Glutamatergic neuron (in vitro differentiated cells): ENCODE measurements around the gene MAP3K19. TPM values are rescaled to one million over a fixed set of nuclear protein-coding genes. Genes with fewer than 3 reads are reported as not detected.

Experiments used
- DNase-seq: peaks from one replicate; pipeline ENCODE4 v3.0.0; 2022
- H3K27ac Mint-ChIP-seq: one replicate; pipeline ENCODE4 v1.8.0; 2020; ENCODE audit warnings: mild to moderate bottlenecking, mixed read lengths, inconsistent platforms; ENCODE audit not compliant: unreplicated experiment
- H3K27me3 Mint-ChIP-seq: one replicate; pipeline ENCODE4 v1.8.0; 2020; ENCODE audit warnings: mild to moderate bottlenecking, moderate library complexity, mixed read lengths, inconsistent platforms; ENCODE audit not compliant: unreplicated experiment
- H3K36me3 Mint-ChIP-seq: one replicate; pipeline ENCODE4 v1.8.0; 2020; ENCODE audit warnings: mild to moderate bottlenecking, mixed read lengths, inconsistent platforms; ENCODE audit not compliant: unreplicated experiment
- H3K4me1 Mint-ChIP-seq: one replicate; pipeline ENCODE4 v1.8.0; 2020; ENCODE audit warnings: mild to moderate bottlenecking, low read depth, mixed read lengths, inconsistent platforms; ENCODE audit not compliant: unreplicated experiment
- H3K4me3 Mint-ChIP-seq: one replicate; pipeline ENCODE4 v1.8.0; 2020; ENCODE audit warnings: mild to moderate bottlenecking, mixed read lengths, inconsistent platforms; ENCODE audit not compliant: unreplicated experiment
- H3K9me3 Mint-ChIP-seq: one replicate; pipeline ENCODE4 v1.8.0; 2020; ENCODE audit warnings: mild to moderate bottlenecking, moderate library complexity, mixed read lengths, inconsistent platforms; ENCODE audit not compliant: unreplicated experiment
- CTCF ChIP-seq: fragments of 200-600 bp; sonication (generic); IDR thresholded peaks from one replicate; pipeline ENCODE4 v1.5.0; 2021; ENCODE audit not compliant: partially characterized antibody, unreplicated experiment
- total RNA-seq: library from RNA; stranded (reverse); fragmentation: NEBNext Ultra II Directional; extraction: Animal tissue kit (Norgen Biotek cat#: 25700); gene quantifications from one replicate; pipeline ENCODE4 v1.2.1, GENCODE V29; 2021; ENCODE audit not compliant: unreplicated experiment

MAP3K19 gene
- total RNA-seq, 1 donor from 2014 or later = not detected

GRCh38 chr2:135004005-135004746, 43.1 kb downstream of the MAP3K19 start:
- Mint-ChIP-seq H3K9me3 (peaks cover 2% of the 10 kb centered on the region), H3K36me3 (no peaks in the 10 kb centered on the region), H3K27ac (no peak overlapping the region), H3K4me1 (peaks cover 13% of the 10 kb centered on the region), H3K27me3 (peaks cover 1% of the 10 kb centered on the region), H3K4me3 (no peak overlapping the region)
- TF ChIP-seq CTCF = peak; percentile 75
- peak; percentile 85 for DNase-seq

DNA sequence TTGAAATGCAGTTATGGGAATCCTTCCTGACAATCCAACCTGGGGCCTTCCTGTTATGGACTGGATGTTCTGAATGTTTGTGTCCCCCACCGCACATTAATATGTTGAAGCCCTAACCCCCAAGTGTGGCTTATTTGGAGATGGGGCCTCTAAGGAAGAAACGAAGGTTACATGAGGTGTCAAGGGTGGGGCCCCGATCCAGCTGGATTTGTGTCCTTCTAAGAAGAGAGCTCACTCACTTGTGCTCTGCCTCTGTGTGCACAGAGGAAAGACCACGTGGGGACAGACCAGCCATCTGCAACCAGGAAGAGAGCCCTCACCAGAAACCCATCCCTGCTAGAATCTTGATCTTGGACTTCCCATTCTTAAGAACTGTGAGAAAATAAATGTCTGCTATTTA, 44.4 kb downstream of the MAP3K19 start:
- no peak for DNase-seq
- Mint-ChIP-seq H3K27me3 (peaks cover 1% of the 10 kb centered on the region), H3K4me3 (no peak overlapping the region), H3K36me3 (no peaks in the 10 kb centered on the region), H3K27ac (no peak overlapping the region), H3K9me3 (peaks cover 2% of the 10 kb centered on the region), H3K4me1 (peaks cover 13% of the 10 kb centered on the region)
- TF ChIP-seq CTCF = no peak

DNA sequence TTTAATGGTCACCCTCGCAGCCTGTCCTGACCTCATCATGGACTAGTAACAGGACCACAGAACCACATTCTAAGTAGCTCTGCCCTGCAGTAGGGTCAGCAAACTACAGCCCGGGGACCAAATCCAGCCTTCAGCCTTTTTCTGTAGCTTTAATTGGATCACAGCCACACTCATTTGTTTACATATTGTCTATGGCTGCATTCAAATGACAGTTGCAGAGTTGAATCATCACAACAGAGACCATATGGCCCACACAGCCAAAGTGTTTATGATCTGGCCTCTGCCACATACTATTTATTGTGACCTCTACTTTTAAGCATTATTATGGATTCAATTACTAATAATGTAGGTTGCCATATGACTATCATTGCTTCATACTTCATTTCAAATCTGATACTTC, 47.7 kb downstream of the MAP3K19 start:
- no peak overlapping the region for H3K27ac Mint-ChIP-seq
- no peak for TF ChIP-seq CTCF
- H3K36me3 Mint-ChIP-seq = no peaks in the 10 kb centered on the region
- peaks cover 5% of the 10 kb centered on the region for H3K27me3 Mint-ChIP-seq
- H3K4me1 Mint-ChIP-seq = peaks cover 5% of the 10 kb centered on the region
- H3K4me3 Mint-ChIP-seq = no peak overlapping the region
- no peak for DNase-seq
- H3K9me3 Mint-ChIP-seq = peaks cover 2% of the 10 kb centered on the region

DNA sequence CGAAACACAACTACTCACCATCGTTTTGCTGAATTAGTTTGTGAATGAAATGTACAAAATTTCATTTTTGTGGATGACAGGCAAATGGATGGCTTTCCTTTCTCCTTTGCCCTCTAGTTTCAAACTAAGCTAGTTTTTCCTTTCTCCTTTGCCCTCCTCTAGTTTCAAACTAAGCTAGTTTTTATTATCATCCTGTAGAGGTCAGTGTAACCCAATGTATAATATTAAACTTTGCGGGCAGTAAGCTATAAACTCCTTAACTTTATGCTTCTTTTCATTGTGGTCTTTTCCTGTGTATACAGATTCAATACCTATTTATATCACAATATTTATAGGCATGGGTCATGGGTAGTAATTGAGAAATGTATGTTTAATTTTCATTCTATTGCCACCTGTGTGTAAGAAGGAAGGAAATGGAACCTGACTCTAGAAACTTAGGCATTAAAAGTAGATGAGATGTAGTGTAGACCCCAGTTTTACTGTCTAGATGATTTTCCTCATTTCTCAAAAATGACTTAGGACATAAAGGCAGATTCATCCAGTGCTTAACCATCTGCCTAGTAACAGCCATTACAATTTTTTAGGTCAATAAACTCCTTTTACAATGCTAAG, 58.1 kb downstream of the MAP3K19 start:
- TF ChIP-seq CTCF = peak; percentile 31
- H3K27me3 Mint-ChIP-seq = no peaks in the 10 kb centered on the region
- no peak for DNase-seq
- no peaks in the 10 kb centered on the region for H3K9me3 Mint-ChIP-seq
- H3K4me3 Mint-ChIP-seq = no peak overlapping the region
- H3K4me1 Mint-ChIP-seq = no peaks in the 10 kb centered on the region
- H3K27ac Mint-ChIP-seq = no peak overlapping the region
- no peaks in the 10 kb centered on the region for H3K36me3 Mint-ChIP-seq

DNA sequence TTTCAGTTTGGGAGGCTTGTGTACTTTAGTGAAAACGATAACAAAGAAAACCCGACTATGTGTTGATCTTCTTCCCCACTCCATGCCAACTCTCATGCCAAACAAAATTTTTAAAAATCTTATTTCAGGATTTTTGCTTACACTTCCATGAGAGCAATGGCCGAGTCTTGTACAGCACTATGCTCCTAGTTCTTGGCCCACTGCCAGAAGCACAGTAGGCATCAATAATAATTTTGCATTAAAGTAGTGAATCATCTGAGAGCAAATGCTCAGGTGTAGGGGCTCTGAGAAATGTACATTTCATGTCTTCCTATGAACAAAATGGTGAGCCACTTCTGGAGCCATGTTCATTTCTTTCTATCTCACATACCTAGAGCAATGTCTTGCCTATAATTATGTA, 62.2 kb downstream of the MAP3K19 start:
- Mint-ChIP-seq H3K27ac (no peak overlapping the region), H3K4me3 (no peak overlapping the region), H3K36me3 (no peaks in the 10 kb centered on the region), H3K9me3 (no peaks in the 10 kb centered on the region), H3K4me1 (peaks cover 3% of the 10 kb centered on the region), H3K27me3 (peaks cover 2% of the 10 kb centered on the region)
- no peak for DNase-seq
- TF ChIP-seq CTCF = no peak
